ENCODE measurements around the gene MTF2.
"Not testable (repeated sequence)": the region's sequence is repeated elsewhere in the genome, so short reads cannot be mapped to it uniquely, and the experiment has no call there.

MTF2 gene

DNA sequence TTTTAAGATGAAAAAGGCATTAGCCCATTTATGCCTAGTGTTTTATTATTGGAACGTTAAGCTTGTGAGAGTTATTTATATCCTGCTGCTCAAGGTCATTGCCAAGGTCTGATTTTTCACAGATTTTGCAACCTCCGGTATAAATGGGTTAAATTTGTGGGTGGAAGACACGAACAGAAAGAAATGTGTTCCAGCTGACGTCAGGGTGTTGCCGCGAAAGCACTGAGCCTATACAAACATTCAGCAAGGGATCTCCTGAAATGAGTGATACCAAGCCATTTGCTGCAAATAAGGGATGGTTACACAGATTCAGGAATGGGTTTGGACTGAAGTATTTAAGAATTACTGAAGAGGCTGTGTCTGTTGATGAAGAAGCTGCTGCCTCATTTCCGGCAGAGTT lies 68.9 kb downstream of the MTF2 start:
- DNase-seq: no peak

DNA sequence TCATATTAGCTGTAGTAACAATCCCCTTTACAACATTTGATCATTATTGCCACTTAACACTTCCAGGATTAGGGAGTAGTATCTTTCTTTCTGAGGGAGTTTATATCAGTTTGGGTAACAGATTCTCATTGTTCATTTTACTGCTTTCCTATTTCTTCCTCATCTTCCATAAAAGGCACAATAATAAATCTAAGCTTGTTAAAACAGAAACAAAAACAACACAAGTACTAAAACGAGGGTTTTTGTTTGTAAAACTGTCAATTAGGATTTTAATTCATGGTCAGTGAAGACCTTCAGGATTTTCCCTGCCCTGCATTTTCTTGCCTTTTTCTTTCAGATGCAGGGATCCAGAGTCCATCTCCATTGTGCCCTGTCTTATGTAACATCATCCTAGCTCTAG lies 71.6 kb downstream of the MTF2 start:
- DNase-seq: no peak

DNA sequence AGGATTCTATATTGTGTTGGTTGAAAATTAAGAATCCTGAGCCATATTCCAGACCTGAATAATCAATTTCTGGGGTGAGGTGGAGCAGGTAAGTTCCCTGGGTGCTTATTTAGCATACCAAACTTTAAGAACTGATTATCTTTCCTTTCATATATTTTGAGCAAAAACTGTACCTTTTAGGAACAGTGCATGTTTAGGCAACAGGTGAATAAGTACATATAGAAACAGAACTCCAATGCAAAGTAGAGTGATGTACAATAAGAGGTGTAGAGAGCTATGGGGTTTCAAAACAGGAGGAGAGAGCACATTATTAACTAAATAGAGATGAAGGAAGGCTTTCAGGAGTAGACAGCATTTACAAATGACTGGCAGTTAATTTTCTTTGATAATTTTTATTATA lies 72.4 kb downstream of the MTF2 start:
- no peak for DNase-seq

DNA sequence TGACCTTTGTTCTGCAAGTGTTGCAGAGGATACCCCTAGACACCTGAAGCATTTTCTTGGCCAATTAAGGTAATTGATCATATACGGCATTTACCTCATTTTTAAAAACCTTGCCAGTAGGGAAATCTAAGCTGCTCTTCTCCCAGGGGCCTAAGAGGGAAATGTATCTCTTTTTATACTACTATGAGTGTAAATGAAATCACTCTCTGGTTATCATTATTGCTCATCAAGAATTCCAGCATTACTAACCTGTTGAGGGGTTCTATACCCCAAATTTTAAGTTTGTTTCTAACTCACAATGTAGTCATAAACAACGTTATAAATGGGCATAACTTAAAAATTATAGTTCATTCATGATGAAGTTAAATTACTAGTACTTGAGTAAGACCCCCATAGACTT lies 73.8 kb downstream of the MTF2 start:
- no peak for DNase-seq

DNA sequence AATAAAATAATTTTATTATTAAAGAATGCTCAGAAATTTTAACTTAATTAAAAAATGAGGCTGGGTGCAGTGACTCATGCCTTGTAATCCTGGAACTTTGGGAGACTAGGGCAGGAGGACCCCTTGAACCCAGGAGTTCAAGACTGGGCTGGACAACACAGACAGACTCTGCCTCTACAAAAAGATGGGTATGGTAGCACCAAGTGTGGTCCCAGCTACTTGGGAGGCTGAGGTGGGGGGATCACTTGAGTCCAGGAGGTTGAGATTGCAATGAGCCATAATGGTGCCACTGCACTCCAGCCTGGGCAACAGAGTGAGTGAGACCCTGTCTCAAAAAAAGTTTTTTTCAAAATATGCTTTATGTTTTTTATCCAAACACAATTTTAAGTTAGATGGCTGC lies 75.8 kb downstream of the MTF2 start:
- DNase-seq: no peak

DNA sequence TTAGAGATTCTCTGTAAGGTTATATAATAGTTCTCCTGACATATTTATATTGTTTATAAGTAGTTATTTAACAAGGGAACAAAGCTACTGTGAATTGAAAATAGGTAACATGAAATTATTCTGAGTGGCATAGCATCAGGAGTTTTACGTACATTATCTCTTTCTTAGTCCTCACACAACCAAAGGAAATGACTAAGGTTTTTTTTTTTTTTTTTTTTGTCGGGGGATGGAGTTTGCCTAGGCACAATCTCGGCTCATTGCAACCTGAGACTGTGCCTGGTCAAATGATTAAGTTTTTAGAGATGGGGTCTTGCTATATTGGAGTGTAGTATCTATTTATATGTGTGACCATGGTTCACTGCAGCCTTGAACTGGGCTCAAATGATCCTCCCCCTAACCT lies 76.3 kb downstream of the MTF2 start:
- no peak for DNase-seq

DNA sequence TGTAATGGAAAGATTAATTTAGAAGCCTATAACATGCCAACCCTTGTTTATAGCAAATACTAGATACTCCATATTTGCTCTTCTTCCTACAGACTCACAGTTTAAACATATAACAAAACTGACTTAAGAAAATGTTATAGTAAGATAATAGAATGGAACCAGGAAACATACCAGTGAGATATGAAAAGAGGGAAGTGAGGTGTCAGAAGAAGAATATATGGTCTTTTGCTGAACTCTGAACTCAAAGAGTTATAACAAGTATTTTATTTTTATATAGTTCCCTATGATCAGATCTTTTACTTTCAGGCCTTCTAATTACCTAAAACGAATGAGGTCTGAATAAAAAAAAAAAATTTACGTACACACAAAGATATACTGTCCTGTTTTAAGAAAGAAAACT lies 80.3 kb downstream of the MTF2 start:
- no peak for DNase-seq

DNA sequence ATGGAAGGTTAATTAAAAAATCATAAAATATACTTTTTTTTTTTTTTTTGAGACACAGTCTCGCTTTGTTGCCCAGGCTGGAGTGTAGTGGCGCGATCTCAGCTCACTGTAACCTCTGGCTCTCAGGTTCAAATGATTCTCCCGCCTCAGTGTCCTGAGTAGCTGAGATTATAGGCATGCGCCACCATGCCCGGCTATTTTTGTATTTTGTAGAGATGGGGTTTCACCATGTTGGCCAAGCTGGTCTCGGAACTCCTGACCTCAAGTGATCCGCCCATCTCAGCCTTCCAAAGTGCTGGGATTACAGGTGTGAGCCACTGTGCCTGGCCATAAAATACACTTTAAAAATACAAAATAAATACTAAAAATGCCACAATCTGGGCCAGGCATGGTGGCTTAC lies 84.2 kb downstream of the MTF2 start:
- DNase-seq: not testable (repeated sequence)

DNA sequence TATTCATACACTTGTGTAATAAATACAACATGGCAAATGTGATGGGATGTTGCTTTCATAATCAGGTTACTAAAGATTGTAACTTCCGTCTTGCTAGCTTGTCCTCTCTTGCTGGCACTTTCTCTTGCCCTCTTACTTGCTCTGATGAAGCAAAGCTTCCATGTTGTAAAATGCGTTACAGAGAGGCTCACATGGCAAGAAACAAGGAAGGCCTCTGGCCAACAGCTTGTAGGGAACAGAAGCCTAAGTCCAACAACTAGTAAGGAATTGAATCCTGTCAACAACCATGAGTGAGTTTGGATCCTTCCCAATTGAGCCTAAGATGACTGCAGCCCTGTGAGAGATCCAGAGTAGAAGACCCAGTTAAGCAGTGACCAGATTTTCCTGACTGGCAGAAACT lies 85.7 kb downstream of the MTF2 start:
- DNase-seq: no peak

DNA sequence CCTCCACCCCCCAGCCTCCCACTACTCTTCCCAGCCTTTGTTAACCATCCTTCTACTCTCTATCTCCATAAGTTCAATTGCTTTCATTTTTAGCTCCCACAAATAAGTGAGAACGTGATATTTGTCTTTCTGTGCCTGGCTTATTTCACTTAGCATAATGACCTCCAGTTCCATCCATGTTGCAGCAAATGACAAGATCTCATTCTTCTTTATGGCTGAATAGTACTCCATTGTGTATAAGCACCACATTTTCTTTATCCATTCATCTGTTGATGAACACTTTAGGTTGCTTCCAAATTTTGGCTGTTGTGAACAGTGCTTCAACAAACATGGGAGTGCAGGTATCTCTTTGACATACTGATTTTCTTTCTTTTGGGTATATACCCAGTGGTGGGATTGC lies 86.8 kb downstream of the MTF2 start:
- DNase-seq: not testable (repeated sequence)

DNA sequence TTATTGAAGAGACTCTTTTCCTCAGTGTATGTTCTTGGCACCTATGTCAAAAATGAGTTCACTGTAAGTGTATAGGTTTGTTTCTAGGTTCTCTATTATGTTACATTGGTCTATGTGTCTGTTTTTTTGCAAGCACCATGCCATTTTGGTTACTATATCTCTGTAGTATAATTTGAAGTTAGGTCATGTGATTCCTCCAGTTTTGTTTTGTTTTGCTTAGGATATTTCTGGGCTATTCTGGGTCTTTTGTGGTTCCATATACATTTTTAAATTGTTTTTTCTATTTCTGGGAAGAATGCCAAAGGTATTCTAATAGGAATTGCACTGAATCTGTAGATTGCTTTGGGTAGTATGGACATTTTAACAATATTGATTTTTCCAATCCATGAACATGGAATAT lies 87.9 kb downstream of the MTF2 start:
- DNase-seq: no peak

DNA sequence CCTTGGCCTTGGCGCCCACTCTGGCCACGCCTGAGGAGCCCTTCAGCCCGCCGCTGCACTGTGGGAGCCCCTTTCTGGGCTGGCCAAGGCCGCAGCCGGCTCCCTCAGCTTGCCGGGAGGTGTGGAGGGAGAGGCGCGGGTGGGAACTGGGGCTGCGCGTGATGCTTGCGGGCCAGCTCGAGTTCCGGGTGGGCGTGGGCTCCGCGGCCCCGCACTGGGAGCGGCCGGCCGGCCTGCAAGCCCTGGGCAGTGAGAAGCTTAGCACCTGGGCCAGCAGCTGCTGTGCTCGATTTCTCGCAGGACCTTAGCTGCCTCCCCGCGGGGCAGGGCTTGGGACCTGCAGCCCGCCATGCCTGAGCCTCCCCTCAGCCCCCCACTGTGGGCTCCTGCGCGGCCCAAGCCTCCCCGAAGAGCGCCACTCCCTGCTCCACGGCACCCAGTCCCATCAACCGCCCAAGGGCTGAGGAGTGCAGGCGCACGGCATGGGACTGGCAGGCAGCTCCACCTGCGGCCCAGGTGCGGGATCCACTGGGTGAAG lies 91.1 kb downstream of the MTF2 start:
- DNase-seq: not testable (repeated sequence)

DNA sequence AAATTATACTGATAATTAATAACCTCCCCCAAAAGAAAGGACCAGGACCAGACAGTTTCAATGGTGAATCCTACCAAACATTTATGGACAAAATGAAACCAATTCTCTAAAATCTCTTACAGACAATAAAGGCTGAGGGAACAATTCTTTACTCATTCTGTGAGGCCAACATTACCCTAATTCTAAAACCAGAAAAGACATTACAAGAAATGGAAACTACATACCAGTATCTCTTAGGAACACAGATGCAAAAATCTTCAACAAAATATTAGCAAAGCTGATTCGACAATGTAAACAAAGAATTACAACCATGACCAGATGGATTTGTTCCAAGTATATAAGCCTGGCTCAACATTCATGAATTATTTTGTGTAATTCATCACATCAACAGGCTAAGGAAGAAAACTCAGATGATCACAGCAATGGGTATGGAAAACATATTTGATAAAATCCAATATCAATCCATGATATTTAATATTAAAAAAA lies 92.5 kb downstream of the MTF2 start:
- DNase-seq: no peak

DNA sequence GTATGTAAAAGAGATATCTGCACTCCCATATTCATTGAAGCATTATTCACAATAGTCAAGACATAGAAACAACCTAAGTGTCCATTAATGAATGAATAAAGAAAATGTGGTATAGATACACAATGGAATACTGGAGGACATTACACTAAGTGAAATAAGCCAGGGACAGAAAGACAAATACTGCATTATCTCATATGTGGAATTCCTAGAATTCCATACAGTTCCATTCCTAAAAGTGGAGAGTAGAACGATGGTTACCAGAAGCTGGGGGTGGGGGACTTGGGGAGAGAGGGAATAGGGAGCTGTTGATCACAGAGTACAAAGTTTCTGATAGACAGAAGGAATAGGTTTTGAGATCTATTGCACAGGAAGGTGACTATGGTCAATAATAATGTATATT lies 93.7 kb downstream of the MTF2 start:
- no peak for DNase-seq

DNA sequence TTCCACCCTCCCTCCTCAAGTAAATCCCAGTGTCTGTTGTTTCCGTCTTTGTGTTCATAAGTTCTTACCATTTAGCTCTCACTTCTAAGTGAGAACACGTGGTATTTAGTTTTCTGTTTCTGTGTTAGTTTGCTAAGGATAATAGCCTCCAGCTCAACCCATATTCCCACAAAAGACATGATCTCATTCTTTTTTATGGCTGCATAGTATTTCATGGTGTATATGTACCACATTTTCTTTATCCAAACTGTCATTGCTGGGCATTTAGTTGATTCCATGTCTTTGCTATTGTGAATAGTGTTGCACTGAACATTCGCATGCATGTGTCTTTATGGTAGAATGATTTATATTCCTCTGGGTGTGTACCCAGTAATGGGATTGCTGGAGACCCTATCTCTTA lies 95.6 kb downstream of the MTF2 start:
- DNase-seq: not testable (repeated sequence)

DNA sequence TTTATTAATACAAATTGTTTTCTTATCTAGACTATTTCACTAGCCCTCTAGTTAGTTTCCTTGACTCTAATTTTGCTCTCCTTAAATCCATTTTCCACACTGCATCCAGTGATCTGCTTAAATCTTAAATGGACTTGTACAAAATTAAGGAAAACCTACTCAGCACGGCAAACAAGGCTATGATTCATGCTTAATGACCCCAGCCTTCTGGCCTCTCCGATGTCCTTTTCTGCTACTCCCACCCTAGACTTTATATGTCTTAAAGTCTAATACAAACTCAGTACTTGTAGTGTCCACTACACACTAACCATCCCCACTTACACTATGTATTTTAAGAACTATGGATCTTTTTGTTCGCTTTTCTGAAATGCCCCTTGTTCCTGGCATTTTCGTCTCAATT lies 98.9 kb downstream of the MTF2 start:
- DNase-seq: no peak

DNA sequence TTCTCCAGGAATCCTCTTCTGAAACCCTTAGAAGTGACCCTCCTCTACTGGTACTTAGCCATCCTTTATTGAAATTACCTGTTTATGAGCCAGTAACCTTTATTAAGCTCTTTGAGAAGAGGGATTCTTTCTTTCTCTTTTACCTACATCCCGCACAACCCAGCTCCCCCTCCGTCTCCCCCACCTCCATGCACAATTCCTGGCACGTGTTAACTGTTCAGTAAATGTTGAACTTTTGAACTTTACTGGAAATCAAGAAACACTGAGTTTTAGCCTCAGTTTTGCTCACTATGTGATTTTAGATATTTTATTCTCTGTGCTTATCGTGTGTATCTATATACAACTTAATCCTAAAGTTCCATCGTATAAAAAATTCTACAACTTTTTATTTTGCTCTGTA lies 99.3 kb downstream of the MTF2 start:
- DNase-seq: no peak

DNA sequence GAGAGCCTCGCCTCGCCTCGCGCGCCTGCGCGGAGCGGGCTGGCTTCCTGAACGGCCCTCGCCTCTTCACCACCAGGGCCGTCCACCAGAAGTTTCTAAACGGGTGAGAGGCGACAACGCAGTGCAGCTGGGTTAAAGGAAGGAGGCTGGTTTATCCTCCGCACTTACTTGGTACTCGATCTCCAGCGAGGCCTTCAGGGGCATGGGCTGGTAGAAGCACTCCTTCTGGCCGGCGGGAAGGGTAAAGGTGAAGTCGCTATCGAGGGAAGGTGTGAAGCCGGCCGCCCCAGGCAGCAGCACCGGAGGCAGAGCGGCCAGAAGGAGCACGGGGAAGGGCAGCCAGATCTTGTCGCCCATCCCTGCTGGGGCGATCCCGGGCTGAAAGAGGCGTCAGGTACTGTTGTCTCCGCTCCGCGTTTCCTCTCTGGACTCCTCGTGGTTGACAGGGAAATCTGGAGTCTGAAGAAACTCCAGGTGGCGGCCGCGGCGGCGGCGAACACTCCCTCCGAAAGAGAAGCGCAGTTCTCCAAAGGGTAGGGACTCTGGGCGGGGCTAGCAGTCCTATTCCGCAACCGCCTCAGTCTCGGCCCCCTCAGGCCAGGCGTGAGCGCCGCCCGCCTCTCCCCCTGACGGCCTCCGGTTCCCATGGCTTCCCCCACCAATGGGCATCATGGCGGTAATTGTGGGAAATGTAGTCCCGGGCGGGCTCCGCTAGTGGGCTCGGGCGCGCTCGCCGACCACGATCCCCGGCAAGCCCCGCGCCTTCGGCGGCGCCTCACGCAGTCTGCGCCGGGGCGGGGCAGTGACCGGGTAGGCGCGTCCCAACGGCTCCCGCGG lies 101.0 kb downstream of the MTF2 start, which contains the start of gene TMED5:
TMED5 (minus strand) TSS at position 528 of the 837 bp plus-strand sequence; CDS start at position 357, 171 bp downstream.
- DNase-seq: peak; percentile 94

DNA sequence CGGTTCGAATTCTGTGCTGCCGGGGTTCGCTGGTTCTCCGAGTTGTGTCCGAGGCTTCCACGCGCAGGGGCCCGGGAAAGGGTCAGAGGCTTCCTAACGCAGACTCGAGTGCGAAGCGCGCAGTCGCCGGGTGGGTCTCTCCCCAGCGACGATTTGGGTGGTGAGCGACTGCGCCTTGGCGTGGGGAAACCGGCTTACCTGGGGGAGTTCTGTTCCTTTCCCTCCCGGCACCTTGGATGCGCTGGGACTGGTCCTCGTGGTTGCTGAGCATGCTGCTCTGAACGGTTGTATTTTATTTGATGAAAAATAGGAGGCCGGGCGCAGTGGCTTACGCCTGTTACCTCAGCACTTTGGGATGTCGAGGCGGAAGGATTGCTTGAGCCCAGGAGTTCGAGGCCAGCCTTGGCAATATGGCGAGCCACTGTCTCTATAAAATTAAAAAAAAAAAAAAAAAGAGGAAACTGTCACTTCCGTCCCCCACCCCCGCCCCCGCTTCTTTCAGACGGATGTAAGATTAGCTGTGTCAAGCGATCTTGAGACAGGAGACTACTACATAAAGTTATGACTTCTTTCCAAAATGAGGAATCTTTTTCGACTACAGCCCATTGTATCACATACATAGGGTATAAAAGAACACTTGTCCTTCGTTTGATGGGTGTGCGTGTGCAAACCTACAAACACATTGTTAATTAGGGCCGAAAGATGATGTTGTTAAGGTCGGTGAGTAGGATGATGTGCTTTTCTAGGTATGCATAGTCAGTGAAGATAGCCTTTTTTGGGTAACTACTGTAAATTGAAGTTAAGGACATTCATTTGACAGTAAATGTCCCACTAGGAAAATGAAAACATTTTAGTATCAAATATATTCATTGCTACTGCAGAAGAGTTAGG lies 101.9 kb downstream of the MTF2 start, which contains the start of gene CCDC18:
CCDC18 (plus strand) TSS at position 2 of the 891 bp plus-strand sequence. CDS start 2,638 bp downstream, outside the sequence.
- DNase-seq: peak; percentile 34 to 47

DNA sequence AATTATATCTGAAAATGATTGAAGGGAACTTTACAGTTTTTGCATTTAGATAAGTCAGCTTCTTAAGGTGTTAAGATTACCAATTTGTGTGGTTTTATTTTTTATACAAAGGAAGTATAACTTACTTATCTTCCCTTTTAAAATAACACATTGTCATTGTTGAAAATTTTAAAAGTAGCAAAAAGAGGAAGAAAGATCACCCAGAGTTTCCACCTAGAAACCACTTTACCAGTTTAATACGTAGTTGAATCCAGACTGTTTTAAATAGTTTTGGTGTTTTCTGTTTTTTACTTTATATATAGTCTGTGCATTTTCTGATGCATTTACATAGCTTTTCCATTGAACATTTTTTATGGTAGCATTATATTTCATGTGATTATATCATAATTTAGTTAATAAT lies 107.6 kb downstream of the MTF2 start:
- DNase-seq: peak; percentile 77 to 82
